Measurements from ENCODE around the gene SDC1.

DNA sequence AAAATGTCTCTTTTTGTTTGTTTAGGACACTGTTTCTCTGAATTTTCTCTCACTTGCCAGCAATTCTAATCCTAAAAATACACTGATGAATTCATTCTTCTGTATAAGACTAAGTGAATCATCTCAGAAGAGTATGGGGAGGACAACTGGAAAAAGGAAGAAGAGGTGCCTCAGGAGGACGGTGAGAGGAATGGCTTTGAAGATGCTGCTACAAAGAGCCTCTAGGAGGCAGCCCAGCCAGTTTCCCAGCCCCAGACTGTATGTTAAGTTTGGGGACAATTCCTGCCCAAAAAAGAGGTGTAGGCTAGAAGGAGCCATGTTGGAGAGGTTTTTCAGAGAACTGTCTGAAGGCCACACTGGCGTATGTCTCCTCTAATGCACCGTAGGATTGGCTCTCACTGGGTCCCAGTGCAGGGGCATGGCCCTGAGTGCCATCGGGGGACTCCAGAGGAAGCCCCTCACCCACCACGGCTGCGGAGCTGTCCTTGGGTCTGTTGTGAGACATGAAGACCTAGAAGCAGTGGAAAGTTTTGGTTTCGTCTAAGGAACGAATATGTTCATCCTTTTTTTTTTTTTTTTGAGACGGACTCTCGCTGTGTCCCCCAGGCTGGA, 3.1 kb upstream of the SDC1 start:
- TF ChIP-seq HDAC2 (IDR thresholded peaks at IDR 0.05; ENCODE audit: borderline replicate concordance in 1 of 2, low read depth in 2 of 2, low read length in 2 of 2) (no peak), ZNF274 (IDR thresholded peaks at IDR 0.05; ENCODE audit: borderline replicate concordance, extremely low read depth, low read length) (no peak), EZH2 (IDR thresholded peaks at IDR 0.05; ENCODE audit: low read depth, low read length, severe bottlenecking) (no peak), GABPA (IDR thresholded peaks at IDR 0.05; ENCODE audit: borderline replicate concordance, insufficient read depth, low read length) (no peak), CREB1 (IDR thresholded peaks at IDR 0.05) (no peak)
- TF ChIP-seq, protein P1, sequence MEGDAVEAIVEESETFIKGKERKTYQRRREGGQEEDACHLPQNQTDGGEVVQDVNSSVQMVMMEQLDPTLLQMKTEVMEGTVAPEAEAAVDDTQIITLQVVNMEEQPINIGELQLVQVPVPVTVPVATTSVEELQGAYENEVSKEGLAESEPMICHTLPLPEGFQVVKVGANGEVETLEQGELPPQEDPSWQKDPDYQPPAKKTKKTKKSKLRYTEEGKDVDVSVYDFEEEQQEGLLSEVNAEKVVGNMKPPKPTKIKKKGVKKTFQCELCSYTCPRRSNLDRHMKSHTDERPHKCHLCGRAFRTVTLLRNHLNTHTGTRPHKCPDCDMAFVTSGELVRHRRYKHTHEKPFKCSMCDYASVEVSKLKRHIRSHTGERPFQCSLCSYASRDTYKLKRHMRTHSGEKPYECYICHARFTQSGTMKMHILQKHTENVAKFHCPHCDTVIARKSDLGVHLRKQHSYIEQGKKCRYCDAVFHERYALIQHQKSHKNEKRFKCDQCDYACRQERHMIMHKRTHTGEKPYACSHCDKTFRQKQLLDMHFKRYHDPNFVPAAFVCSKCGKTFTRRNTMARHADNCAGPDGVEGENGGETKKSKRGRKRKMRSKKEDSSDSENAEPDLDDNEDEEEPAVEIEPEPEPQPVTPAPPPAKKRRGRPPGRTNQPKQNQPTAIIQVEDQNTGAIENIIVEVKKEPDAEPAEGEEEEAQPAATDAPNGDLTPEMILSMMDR (IDR thresholded peaks at IDR 0.05; ENCODE audit: control extremely low read depth in 1 of 3, insufficient read depth in 1 of 3, low read depth in 1 of 3, low read length in 3 of 3) = peak in 2 of 3 experiments; percentile 26 to 30; a peak in 2 of 4 replicates
- TF ChIP-seq, protein P2, sequence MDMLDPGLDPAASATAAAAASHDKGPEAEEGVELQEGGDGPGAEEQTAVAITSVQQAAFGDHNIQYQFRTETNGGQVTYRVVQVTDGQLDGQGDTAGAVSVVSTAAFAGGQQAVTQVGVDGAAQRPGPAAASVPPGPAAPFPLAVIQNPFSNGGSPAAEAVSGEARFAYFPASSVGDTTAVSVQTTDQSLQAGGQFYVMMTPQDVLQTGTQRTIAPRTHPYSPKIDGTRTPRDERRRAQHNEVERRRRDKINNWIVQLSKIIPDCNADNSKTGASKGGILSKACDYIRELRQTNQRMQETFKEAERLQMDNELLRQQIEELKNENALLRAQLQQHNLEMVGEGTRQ (IDR thresholded peaks at IDR 0.05; ENCODE audit: low read length) = no peak
